Measurements from ENCODE around the gene WRAP53.

The WRAP53 gene

GRCh38 chr17:7729816-7730215 lies 41.5 kb downstream of the WRAP53 start:
- no peak overlapping the region for H3K4me3 ChIP-seq (ENCODE audit: low read length)
- TF ChIP-seq CTCF (conservative IDR thresholded peaks at IDR 0.05; ENCODE audit: low read depth, low read length), result no peak
- no peak for DNase-seq (ENCODE audit: low read depth)

- TF ChIP-seq CTCF (conservative IDR thresholded peaks at IDR 0.05; ENCODE audit: low read depth, low read length), result no peak
- no peak overlapping the region for H3K4me3 ChIP-seq (ENCODE audit: low read length)
- no peak for DNase-seq (ENCODE audit: low read depth)
Measured at GRCh38 chr17:7732981-7733539, 44.8 kb downstream of the WRAP53 start.

- H3K4me3 ChIP-seq (ENCODE audit: low read length), result no peak overlapping the region
Measured at GRCh38 chr17:7737601-7738000, 49.3 kb downstream of the WRAP53 start.

GRCh38 chr17:7739746-7740145 lies 51.5 kb downstream of the WRAP53 start:
- no peak overlapping the region for H3K4me3 ChIP-seq (ENCODE audit: low read length)
- no peak for TF ChIP-seq CTCF (conservative IDR thresholded peaks at IDR 0.05; ENCODE audit: low read depth, low read length)
- no peak for DNase-seq (ENCODE audit: low read depth)

More at GRCh38 chr17:7737601-7738000, 49.3 kb downstream of the WRAP53 start:
- TF ChIP-seq CTCF (conservative IDR thresholded peaks at IDR 0.05; ENCODE audit: low read depth, low read length), result no peak
- DNase-seq (ENCODE audit: low read depth), result no peak

GRCh38 chr17:7740481-7741001 lies 52.3 kb downstream of the WRAP53 start:
- no peak for TF ChIP-seq CTCF (conservative IDR thresholded peaks at IDR 0.05; ENCODE audit: low read depth, low read length)
- no peak overlapping the region for H3K4me3 ChIP-seq (ENCODE audit: low read length)
- DNase-seq (ENCODE audit: low read depth), result no peak

- H3K4me3 ChIP-seq (ENCODE audit: low read length), result no peak overlapping the region
- no peak for TF ChIP-seq CTCF (conservative IDR thresholded peaks at IDR 0.05; ENCODE audit: low read depth, low read length)
- no peak for DNase-seq (ENCODE audit: low read depth)
Measured at GRCh38 chr17:7742729-7743128, 54.5 kb downstream of the WRAP53 start.

- TF ChIP-seq CTCF (conservative IDR thresholded peaks at IDR 0.05; ENCODE audit: low read depth, low read length), result no peak
- H3K4me3 ChIP-seq (ENCODE audit: low read length), result no peak overlapping the region
- DNase-seq (ENCODE audit: low read depth), result no peak
Measured at GRCh38 chr17:7744416-7744815, 56.1 kb downstream of the WRAP53 start.

Data from retinal pigment epithelial cell (primary cell).